PC-3 (cell line): ENCODE measurements around the gene JCAD.

Experiments
- CTCF ChIP-seq: fragments of 300-600 bp; sonication (generic); conservative IDR thresholded peaks from 2 replicates; pipeline ENCODE4 v1.5.1; 2017; ENCODE audit warnings: antibody characterized with exemption, low read depth, mild to moderate bottlenecking, low read length
- EZH2 ChIP-seq: fragments of 300-600 bp; sonication (generic); IDR thresholded peaks from one replicate; pipeline ENCODE4 v1.6.1; 2017; ENCODE audit warnings: antibody characterized with exemption, mild to moderate bottlenecking, low read length; ENCODE audit not compliant: unreplicated experiment
- EZH2phosphoT487 ChIP-seq: fragments of 300-600 bp; sonication (generic); IDR thresholded peaks from 2 replicates; pipeline ENCODE4 v1.6.1; 2018; ENCODE audit warnings: mild to moderate bottlenecking, antibody characterized with exemption, low read length, borderline replicate concordance

DNA sequence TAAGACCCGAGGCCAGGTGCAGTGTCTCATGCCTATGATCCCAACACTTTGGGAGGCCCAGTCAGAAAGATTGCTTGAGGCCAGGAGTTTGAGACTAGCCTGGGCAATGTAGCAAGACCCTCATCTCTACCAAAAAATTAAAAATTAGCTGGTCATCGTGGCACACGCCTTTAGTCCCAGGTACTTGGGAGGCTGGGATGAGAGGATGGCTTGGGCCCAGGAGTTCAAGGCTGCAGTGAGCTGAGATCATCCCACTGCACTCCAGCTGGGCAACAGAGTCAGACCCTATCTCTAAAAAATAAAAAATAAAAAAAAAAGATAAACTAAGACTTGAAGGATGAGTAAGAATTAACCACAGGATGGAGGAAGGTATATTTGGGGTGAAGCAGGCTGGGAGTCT, 77.9 kb downstream of the JCAD start:
- TF ChIP-seq CTCF (no peak), EZH2 (no peak), EZH2phosphoT487 (no peak)
